CD14-positive monocyte (primary cell): ENCODE results near the gene SMTN. TPM values are rescaled to one million over a fixed set of nuclear protein-coding genes. Genes with fewer than 3 reads are reported as not detected.

Experiments used
- DNase-seq, 3 donors: peaks; one replicate each; pipeline ENCODE4 v3.0.0-alpha.2; 2011 to 2022
- H2AFZ ChIP-seq: 2 replicates; pipeline ENCODE4 v1.6.0; 2012; ENCODE audit warnings: mild to moderate bottlenecking, low read depth, low read length, inconsistent platforms; ENCODE audit not compliant: insufficient read depth, poor library complexity, severe bottlenecking
- H3K27ac ChIP-seq, 2 donors: 1 replicate in 1 of 2; 2 replicates in 1 of 2; pipeline ENCODE4 v1.5.1; 2012 to 2013; ENCODE audit warnings: low read length in 2 of 2, control low read depth in 1 of 2, inconsistent platforms in 1 of 2, low read depth in 1 of 2, mild to moderate bottlenecking in 1 of 2
- H3K27me3 ChIP-seq, 2 donors: one replicate each; pipeline versions ENCODE4 v1.6.0 to v1.6.1; 2011 to 2013; ENCODE audit warnings: low read length in 2 of 2; ENCODE audit not compliant: control insufficient read depth in 2 of 2, insufficient read depth in 2 of 2
- H3K36me3 ChIP-seq, 2 donors: replicated peaks in 1 of 2; 1 replicate in 1 of 2; 2 replicates in 1 of 2; pipeline versions ENCODE4 v1.5.1 to v1.6.1; 2012 to 2013; ENCODE audit warnings: low read length in 2 of 2, control low read depth in 1 of 2, inconsistent platforms in 1 of 2, mild to moderate bottlenecking in 1 of 2; ENCODE audit not compliant: insufficient read depth in 2 of 2, control insufficient read depth in 1 of 2
- H3K4me1 ChIP-seq, 2 donors: 1 replicate in 1 of 2; 2 replicates in 1 of 2; pipeline versions ENCODE4 v1.5.1 to v1.6.1; 2012 to 2013; ENCODE audit warnings: low read length in 2 of 2, control low read depth in 1 of 2, inconsistent platforms in 1 of 2, mild to moderate bottlenecking in 1 of 2, moderate library complexity in 1 of 2; ENCODE audit not compliant: insufficient read depth in 2 of 2, control insufficient read depth in 1 of 2
- H3K4me2 ChIP-seq: replicated peaks from 2 replicates; pipeline ENCODE3; 2012; ENCODE audit warnings: low read length, moderate library complexity, mild to moderate bottlenecking; ENCODE audit not compliant: poor library complexity, severe bottlenecking; ENCODE audit errors: extremely low read depth
- H3K4me3 ChIP-seq, 3 experiments: fragments of 200-600 bp in 1 of 3; sonication (generic) in 1 of 3; replicated peaks in 1 of 3; 1 replicate in 2 of 3; 2 replicates in 1 of 3; pipeline ENCODE4 v1.5.1; 2011 to 2013; ENCODE audit warnings: low read length in 3 of 3, mild to moderate bottlenecking in 3 of 3, control low read depth in 2 of 3, low read depth in 2 of 3, inconsistent platforms in 1 of 3, moderate library complexity in 1 of 3
- H3K79me2 ChIP-seq: 2 replicates; pipeline ENCODE4 v1.6.0; 2012; ENCODE audit warnings: mild to moderate bottlenecking, control low read depth, inconsistent platforms, low read length, moderate library complexity; ENCODE audit not compliant: insufficient read depth
- H3K9ac ChIP-seq: 2 replicates; pipeline ENCODE4 v1.6.0; 2017; ENCODE audit warnings: low read length, mild to moderate bottlenecking; ENCODE audit not compliant: insufficient read depth, poor library complexity, severe bottlenecking
- H3K9me3 ChIP-seq, 2 donors: replicated peaks in 1 of 2; 1 replicate in 1 of 2; 2 replicates in 1 of 2; pipeline versions ENCODE4 v1.5.1 to v1.6.1; 2012 to 2013; ENCODE audit warnings: low read length in 2 of 2, control low read depth in 1 of 2; ENCODE audit not compliant: control insufficient read depth in 1 of 2, insufficient read depth in 1 of 2
- H4K20me1 ChIP-seq: 2 replicates; pipeline ENCODE4 v1.6.0; 2012; ENCODE audit warnings: mild to moderate bottlenecking, low read length, control low read depth, moderate library complexity; ENCODE audit not compliant: insufficient read depth
- H3K27ac Mint-ChIP-seq, 7 donors: one replicate each; pipeline ENCODE4 v1.8.0; 2020; ENCODE audit warnings: mild to moderate bottlenecking in 7 of 7, mixed read lengths in 7 of 7, moderate library complexity in 6 of 7, inconsistent platforms in 2 of 7
- H3K27me3 Mint-ChIP-seq, 3 donors: one replicate each; pipeline ENCODE4 v1.8.0; 2021 to 2022; ENCODE audit warnings: low read depth in 3 of 3, mild to moderate bottlenecking in 3 of 3, mixed read lengths in 3 of 3, moderate library complexity in 3 of 3, inconsistent platforms in 1 of 3
- H3K36me3 Mint-ChIP-seq, 2 donors: one replicate each; pipeline ENCODE4 v1.8.0; 2020; ENCODE audit warnings: mixed read lengths in 2 of 2, inconsistent platforms in 1 of 2, mild to moderate bottlenecking in 1 of 2
- H3K4me1 Mint-ChIP-seq: one replicate; pipeline ENCODE4 v1.8.0; 2020; ENCODE audit warnings: mild to moderate bottlenecking, mixed read lengths
- H3K4me3 Mint-ChIP-seq, 2 donors: one replicate each; pipeline ENCODE4 v1.8.0; 2020; ENCODE audit warnings: mild to moderate bottlenecking in 2 of 2, mixed read lengths in 2 of 2, moderate library complexity in 1 of 2
- H3K9me3 Mint-ChIP-seq, 7 donors: one replicate each; pipeline ENCODE4 v1.8.0; 2020 to 2022; ENCODE audit warnings: mixed read lengths in 7 of 7, mild to moderate bottlenecking in 6 of 7, moderate library complexity in 6 of 7, inconsistent platforms in 2 of 7
- CTCF ChIP-seq: fragments of 200-600 bp; IDR thresholded peaks from one replicate; pipeline ENCODE4 v1.8.0; 2022; ENCODE audit warnings: antibody characterized with exemption, mild to moderate bottlenecking
- WGBS: methylation state at CpG from one replicate; pipeline ENCODE4 v1.1.5; 2013; ENCODE audit warnings: missing lambda C conversion rate; ENCODE audit not compliant: insufficient coverage; 5-methylcytosine and 5-hydroxymethylcytosine counted together
- intact Hi-C, 2 donors: fragments of 100-400 bp; cut with micrococcal nuclease; formaldehyde crosslinking; loops; one replicate each; pipeline versions ENCODE4 v1.15.0 to v1.15.1; 2023
- polyA plus RNA-seq, 3 donors: library from polyadenylated mRNA; depleted of rRNA in 1 of 3; unstranded in 2 of 3; stranded (reverse) in 1 of 3; fragments of 300-500 nt in 2 of 3; fragments of >200 nt in 1 of 3; fragmentation: Illumina TruSeq in 2 of 3; gene quantifications; 1 replicate in 2 of 3; 2 replicates in 1 of 3; pipeline ENCODE4 v1.2.3, GENCODE V29; 2012 to 2021

The SMTN gene
- polyA plus RNA-seq, 3 donors: 0.87 to 13.3 (median 0.88) TPM

GRCh38 chr22:31139866-31140716, 59.0 kb downstream of the SMTN start, which contains the start of gene PLA2G3:
Gene PLA2G3, minus strand, starts transcription at chr22:31140508. Its CDS starts 154 bp downstream, at chr22:31140354.
- peaks cover 0 to 2% of the 10 kb centered on the region in 2 donors for H3K27me3 ChIP-seq
- H3K4me3 ChIP-seq: no peak within 1 kb of the TSS
- H3K9ac ChIP-seq: no peak within 1 kb of the TSS
- no peaks in the 10 kb centered on the region for H3K79me2 ChIP-seq
- no peak within 1 kb of the TSS for H2AFZ ChIP-seq
- Mint-ChIP-seq H3K4me1 (peaks cover 1% of the 10 kb centered on the region), H3K4me3 (no peak within 1 kb of the TSS), H3K27ac (no peak within 1 kb of the TSS), H3K27me3 (peaks cover 4 to 14% (median 13%) of the 10 kb centered on the region in 3 donors), H3K9me3 (peaks cover 0 to 4% (median 2%) of the 10 kb centered on the region in 7 donors), H3K36me3 (no peaks in the 10 kb centered on the region)
- TF ChIP-seq CTCF: no peak
- no peak within 1 kb of the TSS for H3K4me2 ChIP-seq
- H4K20me1 ChIP-seq: no peaks in the 10 kb centered on the region
- no peaks in the 10 kb centered on the region for H3K36me3 ChIP-seq
- no peaks in the 10 kb centered on the region for H3K4me1 ChIP-seq
- no peaks in the 10 kb centered on the region for H3K9me3 ChIP-seq
- intact Hi-C loops: no loop called here
- H3K27ac ChIP-seq: no peak within 1 kb of the TSS
- no peak for DNase-seq
- WGBS: 74% methylated on average over 21 of the region's 24 CpGs

GRCh38 chr22:31140746-31141145, 59.6 kb downstream of the SMTN start:
- peaks cover 4 to 15% (median 14%) of the 10 kb centered on the region in 3 donors for H3K27me3 Mint-ChIP-seq

More at GRCh38 chr22:31140746-31141145, 59.6 kb downstream of the SMTN start:
- no peaks in the 10 kb centered on the region for H3K36me3 ChIP-seq
- intact Hi-C loops: no loop called here
- peaks cover 0 to 2% of the 10 kb centered on the region in 2 donors for H3K27me3 ChIP-seq
- H3K9me3 ChIP-seq: no peaks in the 10 kb centered on the region
- H3K27ac ChIP-seq: no peak overlapping the region
- DNase-seq: no peak
- no peak overlapping the region for H2AFZ ChIP-seq
- peaks cover 0 to 6% (median 3%) of the 10 kb centered on the region in 7 donors for H3K9me3 Mint-ChIP-seq
- no peak overlapping the region for H3K27ac Mint-ChIP-seq
- WGBS: 95% methylated on average over 4 of the region's 5 CpGs
- no peaks in the 10 kb centered on the region for H3K4me1 ChIP-seq
- no peaks in the 10 kb centered on the region for H3K79me2 ChIP-seq
- no peaks in the 10 kb centered on the region for H4K20me1 ChIP-seq
- no peaks in the 10 kb centered on the region for H3K36me3 Mint-ChIP-seq
- H3K4me2 ChIP-seq: no peak overlapping the region
- H3K9ac ChIP-seq: no peak overlapping the region
- no peak overlapping the region for H3K4me3 Mint-ChIP-seq
- H3K4me1 Mint-ChIP-seq: peaks cover 1% of the 10 kb centered on the region
- TF ChIP-seq CTCF: no peak
- H3K4me3 ChIP-seq: no peak overlapping the region
